Measurements from ENCODE around the gene CS.

Gene CS

GRCh38 chr12:56333679-56334489 lies 33.8 kb upstream of the CS start, which contains the start of gene PAN2:
PAN2 (minus strand) TSS chr12:56334000; CDS start chr12:56333094, 906 bp downstream.
- no peaks in the 10 kb centered on the region for H3K36me3 Mint-ChIP-seq (ENCODE audit: low read depth)
- peak; percentile 33 to 69 (median 61) for TF ChIP-seq CTCF (IDR thresholded peaks at IDR 0.05; ENCODE audit: unreplicated experiment in 3 of 3)
- peak within 1 kb of the TSS; percentile 99 for H3K27ac Mint-ChIP-seq
- H3K4me1 Mint-ChIP-seq, result no peaks in the 10 kb centered on the region
- peak within 1 kb of the TSS; percentile 91 to 92 (median 92) for H3K4me3 Mint-ChIP-seq
- peaks cover 3% of the 10 kb centered on the region for H3K27me3 Mint-ChIP-seq (ENCODE audit: low read depth)
- H3K9me3 Mint-ChIP-seq, result no peaks in the 10 kb centered on the region

GRCh38 chr12:56333197-56333678 lies 33.1 kb upstream of the CS start:
- H3K27ac Mint-ChIP-seq, result peak overlapping the region; percentile 99
- no peaks in the 10 kb centered on the region for H3K27me3 Mint-ChIP-seq (ENCODE audit: low read depth)
- H3K36me3 Mint-ChIP-seq (ENCODE audit: low read depth), result no peaks in the 10 kb centered on the region
- H3K4me3 Mint-ChIP-seq, result peak overlapping the region; percentile 91 to 92 (median 92)
- no peaks in the 10 kb centered on the region for H3K4me1 Mint-ChIP-seq
- TF ChIP-seq CTCF (IDR thresholded peaks at IDR 0.05; ENCODE audit: unreplicated experiment in 3 of 3), result no peak
- no peaks in the 10 kb centered on the region for H3K9me3 Mint-ChIP-seq

- TF ChIP-seq CTCF (IDR thresholded peaks at IDR 0.05; ENCODE audit: unreplicated experiment in 3 of 3), result no peak
- H3K36me3 Mint-ChIP-seq (ENCODE audit: low read depth), result peaks cover 2% of the 10 kb centered on the region
- H3K27me3 Mint-ChIP-seq (ENCODE audit: low read depth), result no peaks in the 10 kb centered on the region
- no peaks in the 10 kb centered on the region for H3K4me1 Mint-ChIP-seq
- peak overlapping the region; percentile 99 for H3K27ac Mint-ChIP-seq
- H3K4me3 Mint-ChIP-seq, result peak overlapping the region; percentile 91 to 92 (median 92)
- no peaks in the 10 kb centered on the region for H3K9me3 Mint-ChIP-seq
These were observed 32.5 kb upstream of the CS start for GRCh38 chr12:56332512-56333196.

- Mint-ChIP-seq H3K27me3 (ENCODE audit: low read depth) (no peaks in the 10 kb centered on the region), H3K27ac (peak overlapping the region in 1 of 3 experiments; percentile 0), H3K4me1 (no peaks in the 10 kb centered on the region)
These were observed 30.9 kb upstream of the CS start for GRCh38 chr12:56330936-56331490.

GRCh38 chr12:56326533-56326932 lies 26.4 kb upstream of the CS start:
- Mint-ChIP-seq H3K27ac (no peak overlapping the region), H3K9me3 (no peaks in the 10 kb centered on the region), H3K4me3 (no peak overlapping the region), H3K27me3 (ENCODE audit: low read depth) (no peaks in the 10 kb centered on the region), H3K4me1 (no peaks in the 10 kb centered on the region), H3K36me3 (ENCODE audit: low read depth) (peaks cover 48% of the 10 kb centered on the region)
- TF ChIP-seq CTCF (IDR thresholded peaks at IDR 0.05; ENCODE audit: unreplicated experiment in 3 of 3), result no peak

More at GRCh38 chr12:56330936-56331490, 30.9 kb upstream of the CS start:
- no peaks in the 10 kb centered on the region for H3K9me3 Mint-ChIP-seq
- no peak for TF ChIP-seq CTCF (IDR thresholded peaks at IDR 0.05; ENCODE audit: unreplicated experiment in 3 of 3)
- peaks cover 14% of the 10 kb centered on the region for H3K36me3 Mint-ChIP-seq (ENCODE audit: low read depth)
- H3K4me3 Mint-ChIP-seq, result peak overlapping the region in 1 of 3 experiments; percentile 26

Measured in nephron (organoid).